GM04503 (cell line): ENCODE data around the gene DIP2B.
A peak's percentile ranks its signal among the peaks of the same experiment; 100 is the strongest.
"Not testable (repeated sequence)": the region's sequence is repeated elsewhere in the genome, so short reads cannot be mapped to it uniquely, and the experiment has no call there.

Source experiments
- DNase-seq: peaks from one replicate; pipeline ENCODE4 v3.0.0-alpha.2; 2012; ENCODE audit warnings: low read depth

DIP2B gene

GRCh38 chr12:50679612-50680011, 174.8 kb downstream of the DIP2B start:
- no peak for DNase-seq

GRCh38 chr12:50681064-50681463, 176.3 kb downstream of the DIP2B start:
- not testable (repeated sequence) for DNase-seq

GRCh38 chr12:50685641-50686040, 180.9 kb downstream of the DIP2B start:
- DNase-seq = no peak

- no peak for DNase-seq
Measured at GRCh38 chr12:50686406-50686805, 181.6 kb downstream of the DIP2B start.

- no peak for DNase-seq
Measured at GRCh38 chr12:50686976-50687375, 182.2 kb downstream of the DIP2B start.

GRCh38 chr12:50689437-50689836, 184.7 kb downstream of the DIP2B start:
- DNase-seq = no peak

GRCh38 chr12:50690925-50691324, 186.1 kb downstream of the DIP2B start:
- no peak for DNase-seq

GRCh38 chr12:50695961-50696360, 191.2 kb downstream of the DIP2B start:
- no peak for DNase-seq

GRCh38 chr12:50696931-50697330, 192.1 kb downstream of the DIP2B start:
- no peak for DNase-seq

- DNase-seq = no peak
Measured at GRCh38 chr12:50699154-50699553, 194.4 kb downstream of the DIP2B start.

- no peak for DNase-seq
Measured at GRCh38 chr12:50699940-50700339, 195.2 kb downstream of the DIP2B start.

- no peak for DNase-seq
Measured at GRCh38 chr12:50706606-50707005, 201.8 kb downstream of the DIP2B start.

GRCh38 chr12:50707396-50707795, 202.6 kb downstream of the DIP2B start:
- no peak for DNase-seq

- DNase-seq = peak; percentile 34
Measured at GRCh38 chr12:50708631-50709030, 203.8 kb downstream of the DIP2B start.

GRCh38 chr12:50711121-50711520, 206.3 kb downstream of the DIP2B start:
- DNase-seq = no peak

GRCh38 chr12:50715174-50715573, 210.4 kb downstream of the DIP2B start:
- DNase-seq = no peak

- DNase-seq = no peak
Measured at GRCh38 chr12:50718760-50719159, 214.0 kb downstream of the DIP2B start.

- no peak for DNase-seq
Measured at GRCh38 chr12:50720085-50720484, 215.3 kb downstream of the DIP2B start.

GRCh38 chr12:50720501-50720900, 215.7 kb downstream of the DIP2B start:
- DNase-seq = no peak

GRCh38 chr12:50723865-50724264, 219.1 kb downstream of the DIP2B start:
- no peak for DNase-seq

GRCh38 chr12:50725011-50725942, 220.5 kb downstream of the DIP2B start:
- no peak for DNase-seq

- no peak for DNase-seq
Measured at GRCh38 chr12:50727466-50727865, 222.7 kb downstream of the DIP2B start.

- no peak for DNase-seq
Measured at GRCh38 chr12:50728417-50728816, 223.6 kb downstream of the DIP2B start.

GRCh38 chr12:50728841-50729240, 224.1 kb downstream of the DIP2B start:
- no peak for DNase-seq
